ENCODE measurements around the gene MANF.

GRCh38 chr3:51385621-51386091 lies 565 bp downstream of the MANF start:
- TF ChIP-seq CREB1 (IDR thresholded peaks at IDR 0.05; ENCODE audit: low read depth) (no peak), EP300 (IDR thresholded peaks at IDR 0.05; ENCODE audit: borderline replicate concordance) (no peak), YY1 (IDR thresholded peaks at IDR 0.05; ENCODE audit: low read depth) (no peak), CEBPB (IDR thresholded peaks at IDR 0.05) (no peak), TAF1 (IDR thresholded peaks at IDR 0.05; ENCODE audit: low read depth) (no peak), TCF12 (IDR thresholded peaks at IDR 0.05; ENCODE audit: low read depth) (no peak), EGR1 (IDR thresholded peaks at IDR 0.05) (no peak)
- TF ChIP-seq, protein P1, sequence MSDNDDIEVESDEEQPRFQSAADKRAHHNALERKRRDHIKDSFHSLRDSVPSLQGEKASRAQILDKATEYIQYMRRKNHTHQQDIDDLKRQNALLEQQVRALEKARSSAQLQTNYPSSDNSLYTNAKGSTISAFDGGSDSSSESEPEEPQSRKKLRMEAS (IDR thresholded peaks at IDR 0.05): no peak

All from Ishikawa (cell line).